Erythroblast (primary cell): ENCODE results near the gene PHF3.

Source experiments
- GATA1 ChIP-seq: IDR thresholded peaks from 2 replicates; pipeline ENCODE4 v1.6.1; 2011; ENCODE audit warnings: low read depth, mild to moderate bottlenecking, control low read depth, low read length, moderate library complexity
- POLR2A ChIP-seq: IDR thresholded peaks from 2 replicates; pipeline ENCODE4 v1.6.1; 2011; ENCODE audit warnings: mild to moderate bottlenecking, low read length

GRCh38 chr6:63598049-63599036 is 37.3 kb upstream of the PHF3 start:
- no peak for TF ChIP-seq POLR2A
- no peak for TF ChIP-seq GATA1
